GM19395 (cell line): Measurements from ENCODE around the gene MOB3C.

Experiments used
- ATAC-seq: cut with Tn5 transposase; IDR thresholded peaks from one replicate; pipeline ENCODE4 v1.9.1; 2021; ENCODE audit warnings: mild to moderate bottlenecking, moderate library complexity; ENCODE audit not compliant: unreplicated experiment

Gene MOB3C

GRCh38 chr1:46607345-46608130 is 9.1 kb downstream of the MOB3C start:
- ATAC-seq = no peak

GRCh38 chr1:46606255-46606965 is 10.2 kb downstream of the MOB3C start:
- ATAC-seq = no peak

- ATAC-seq = no peak
Observed at GRCh38 chr1:46605232-46605631, 11.4 kb downstream of the MOB3C start.

GRCh38 chr1:46603858-46604549 is 12.6 kb downstream of the MOB3C start, which contains the start of gene MKNK1:
Gene MKNK1 (minus strand): TSS chr1:46604268. CDS start chr1:46583327, 20,941 bp downstream.
- ATAC-seq = peak; percentile 95

- ATAC-seq = peak; percentile 9
Observed at GRCh38 chr1:46603481-46603857, 13.1 kb downstream of the MOB3C start.

- no peak for ATAC-seq
Observed at GRCh38 chr1:46601257-46602007, 15.2 kb downstream of the MOB3C start.

- ATAC-seq = no peak
Observed at GRCh38 chr1:46599059-46599970, 17.3 kb downstream of the MOB3C start.

GRCh38 chr1:46596846-46597245 is 19.8 kb downstream of the MOB3C start:
- no peak for ATAC-seq

- no peak for ATAC-seq
Observed at GRCh38 chr1:46596036-46596435, 20.6 kb downstream of the MOB3C start.

- ATAC-seq = no peak
Observed at GRCh38 chr1:46595127-46595526, 21.5 kb downstream of the MOB3C start.

GRCh38 chr1:46594063-46594462 is 22.5 kb downstream of the MOB3C start:
- no peak for ATAC-seq

- ATAC-seq = no peak
Observed at GRCh38 chr1:46592823-46593222, 23.8 kb downstream of the MOB3C start.

GRCh38 chr1:46589529-46589928 is 27.1 kb downstream of the MOB3C start:
- ATAC-seq = no peak

GRCh38 chr1:46587069-46587468 is 29.5 kb downstream of the MOB3C start:
- ATAC-seq = no peak

- no peak for ATAC-seq
Observed at GRCh38 chr1:46585312-46585938, 31.2 kb downstream of the MOB3C start.

GRCh38 chr1:46583494-46583893 is 33.1 kb downstream of the MOB3C start:
- ATAC-seq = no peak

- no peak for ATAC-seq
Observed at GRCh38 chr1:46582972-46583371, 33.6 kb downstream of the MOB3C start.

- ATAC-seq = no peak
Observed at GRCh38 chr1:46581681-46582455, 34.7 kb downstream of the MOB3C start.
